Transverse colon (tissue), 4 donors: Measurements from ENCODE around the gene GMEB2. TPM values are rescaled to one million over a fixed set of nuclear protein-coding genes. Genes with fewer than 3 reads are reported as not detected.
"Not testable (repeated sequence)": the region's sequence is repeated elsewhere in the genome, so short reads cannot be mapped to it uniquely, and the experiment has no call there.

Experiments used
- DNase-seq: peaks from one replicate; pipeline ENCODE4 v3.0.0-alpha.2; 2019
- H3K27ac ChIP-seq, 4 donors: fragments of 200-600 bp; sonication (generic); 2 replicates each; pipeline ENCODE4 v1.5.1; 2016 to 2018; ENCODE audit warnings: inconsistent platforms in 4 of 4
- H3K27me3 ChIP-seq: fragments of 200-600 bp; sonication (generic); 2 replicates; pipeline ENCODE4 v1.5.1; 2017; ENCODE audit warnings: inconsistent platforms
- H3K36me3 ChIP-seq, 4 donors: fragments of 200-600 bp; sonication (generic); 2 replicates each; pipeline ENCODE4 v1.5.1; 2017 to 2019; ENCODE audit warnings: inconsistent platforms in 4 of 4
- H3K4me1 ChIP-seq, 4 donors: fragments of 200-600 bp; sonication (generic); 2 replicates each; pipeline ENCODE4 v1.5.1; 2017 to 2020; ENCODE audit warnings: inconsistent platforms in 4 of 4
- H3K4me3 ChIP-seq, 4 donors: fragments of 200-600 bp; sonication (generic); 1 replicate in 1 of 4; 2 replicates in 3 of 4; pipeline versions ENCODE4 v1.5.1 to v1.6.1; 2017 to 2019; ENCODE audit warnings: inconsistent platforms in 4 of 4
- H3K9me3 ChIP-seq, 2 donors: fragments of 200-600 bp; sonication (generic); 2 replicates each; pipeline ENCODE4 v1.5.1; 2017 to 2019; ENCODE audit warnings: inconsistent platforms in 2 of 2
- CTCF ChIP-seq, 5 experiments: fragments of 200-600 bp in 3 of 5; fragments of 450-650 bp in 2 of 5; sonication (generic) in 3 of 5; IDR thresholded peaks; 1 replicate in 2 of 5; 2 replicates in 3 of 5; pipeline ENCODE4 v1.5.1; 2016 to 2017; ENCODE audit warnings: antibody characterized with exemption in 5 of 5, inconsistent platforms in 3 of 5, mild to moderate bottlenecking in 2 of 5, moderate library complexity in 1 of 5
- EP300 ChIP-seq: sonication (generic); formaldehyde crosslinking; IDR thresholded peaks from one replicate; pipeline ENCODE4 v1.6.1; 2017; ENCODE audit warnings: antibody characterized with exemption, low read depth
- POLR2A ChIP-seq: fragments of 450-650 bp; IDR thresholded peaks from one replicate; pipeline ENCODE4 v1.6.1; 2016; ENCODE audit warnings: antibody characterized with exemption, mild to moderate bottlenecking, moderate library complexity
- POLR2AphosphoS5 ChIP-seq, 3 donors: sonication (generic); formaldehyde crosslinking; IDR thresholded peaks; one replicate each; pipeline ENCODE4 v1.6.1; 2016; ENCODE audit warnings: antibody characterized with exemption in 3 of 3
- WGBS, 2 donors: methylation state at CpG; one replicate each; pipeline ENCODE4 v1.1.5; 2018; ENCODE audit warnings: low coverage in 1 of 2; 5-methylcytosine and 5-hydroxymethylcytosine counted together
- in situ Hi-C, 4 donors: fragments of 200-750 bp; cut with MboI; loops; one replicate each; pipeline versions ENCODE4 v1.15.0 to v1.15.1; 2017; ENCODE audit warnings: low sequenced_read_pairs in 3 of 4, low pct_ligation_motif_present in 1 of 4, low pct_unique_long_range_greater_than_20kb in 1 of 4
- intact Hi-C: fragments of 100-400 bp; cut with DNase I; formaldehyde crosslinking; loops from one replicate; pipeline ENCODE4 v1.15.1; 2023; ENCODE audit warnings: low total_unique reads
- total RNA-seq, 4 donors: library from RNA; depleted of rRNA; stranded (reverse); fragments of >200 nt; gene quantifications; one replicate each; pipeline ENCODE4 v1.1.0, GENCODE V29; 2016

GMEB2 gene
- total RNA-seq, 4 donors from 2014 or later: 9.0 to 20.3 (median 13.5) TPM

- in situ Hi-C loops: no loop called here
- Histone ChIP-seq H3K4me3 (no peak overlapping the region), H3K4me1 (no peaks in the 10 kb centered on the region), H3K27ac (no peak overlapping the region), H3K27me3 (no peaks in the 10 kb centered on the region), H3K36me3 (peaks cover 0 to 15% (median 5%) of the 10 kb centered on the region in 4 donors), H3K9me3 (no peaks in the 10 kb centered on the region)
- no peak for DNase-seq
- TF ChIP-seq POLR2A: no peak
- no peak for TF ChIP-seq POLR2AphosphoS5 (IDR thresholded peaks at IDR 0.05)
- no peak for TF ChIP-seq EP300
- TF ChIP-seq CTCF (IDR thresholded peaks at IDR 0.05): no peak
- 92% methylated on average over 25 of the region's 26 CpGs; no CpG with 5 or more reads in 1 of the 2 donors for WGBS, 2 donors
- intact Hi-C loops: no loop called here
Measured at GRCh38 chr20:63560856-63561609, 65.9 kb downstream of the GMEB2 start.

GRCh38 chr20:63560333-63560805, 66.5 kb downstream of the GMEB2 start:
- Histone ChIP-seq H3K27ac (no peak overlapping the region), H3K27me3 (no peaks in the 10 kb centered on the region), H3K4me1 (no peaks in the 10 kb centered on the region), H3K4me3 (no peak overlapping the region), H3K36me3 (peaks cover 0 to 15% (median 5%) of the 10 kb centered on the region in 4 donors), H3K9me3 (no peaks in the 10 kb centered on the region)
- intact Hi-C loops (no loop called here), in situ Hi-C loops (no loop called here)
- WGBS, 2 donors: 94 to 96% methylated on average over 5 to 11 of the region's 16 CpGs
- no peak for DNase-seq
- TF ChIP-seq EP300 (no peak), CTCF (IDR thresholded peaks at IDR 0.05) (no peak), POLR2A (no peak), POLR2AphosphoS5 (IDR thresholded peaks at IDR 0.05) (no peak)

- intact Hi-C loops, in situ Hi-C loops, H3K4me3 ChIP-seq, H3K27me3 ChIP-seq, H3K9me3 ChIP-seq, H3K4me1 ChIP-seq, DNase-seq, H3K27ac ChIP-seq: not testable (repeated sequence)
- 96% methylated on average over 23 of the region's 31 CpGs; no CpG with 5 or more reads in 1 of the 2 donors for WGBS, 2 donors
- peaks cover 0 to 15% (median 5%) of the 10 kb centered on the region in 4 donors for H3K36me3 ChIP-seq
Measured at GRCh38 chr20:63559485-63560332, 67.2 kb downstream of the GMEB2 start.

GRCh38 chr20:63558804-63559484, 68.0 kb downstream of the GMEB2 start:
- H3K4me1 ChIP-seq: peaks cover 0 to 5% (median 5%) of the 10 kb centered on the region in 4 donors
- H3K27me3 ChIP-seq: peaks cover 11% of the 10 kb centered on the region
- in situ Hi-C loops: no loop called here
- DNase-seq: no peak
- no peaks in the 10 kb centered on the region for H3K9me3 ChIP-seq
- H3K36me3 ChIP-seq: peaks cover 0 to 15% (median 5%) of the 10 kb centered on the region in 4 donors
- H3K4me3 ChIP-seq: no peak overlapping the region
- H3K27ac ChIP-seq: no peak overlapping the region
- 81% methylated on average over 12 of the region's 14 CpGs; no CpG with 5 or more reads in 1 of the 2 donors for WGBS, 2 donors
- intact Hi-C loops: no loop called here
- no peak for TF ChIP-seq POLR2A
- no peak for TF ChIP-seq EP300
- TF ChIP-seq CTCF (IDR thresholded peaks at IDR 0.05): no peak
- no peak for TF ChIP-seq POLR2AphosphoS5 (IDR thresholded peaks at IDR 0.05)
